ENCODE measurements around the gene ITFG1.

DNA sequence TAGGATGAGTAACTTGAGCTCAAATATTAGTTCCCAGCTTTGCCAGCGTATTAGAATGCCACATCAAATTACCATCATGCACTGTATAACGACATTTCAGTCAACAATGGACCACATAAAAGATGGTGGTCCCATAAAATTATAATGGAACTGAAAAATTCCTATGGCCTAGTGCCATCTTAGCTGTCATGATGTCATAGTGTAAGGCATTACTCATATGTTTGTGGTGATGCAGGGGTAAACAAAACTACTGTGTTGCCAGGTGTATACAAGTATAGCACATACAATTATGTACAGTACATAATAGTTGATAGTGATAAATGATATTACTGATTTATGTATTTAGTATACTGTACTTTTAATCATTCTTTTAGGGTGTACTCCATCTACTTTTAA is 262.7 kb downstream of the ITFG1 start:
- TF ChIP-seq POLR2AphosphoS5 (IDR thresholded peaks at IDR 0.05) (no peak), CTCF (IDR thresholded peaks at IDR 0.05) (no peak), EP300 (IDR thresholded peaks at IDR 0.05) (no peak), POLR2A (IDR thresholded peaks at IDR 0.05) (no peak)

Data from gastroesophageal sphincter (tissue), 3 donors.